Thoracic aorta (tissue), 2 donors: ENCODE data around the gene PRKAR2A. TPM values are rescaled to one million over a fixed set of nuclear protein-coding genes. Genes with fewer than 3 reads are reported as not detected.

ENCODE experiments used
- ATAC-seq: fragments of 150-250 bp; one replicate; pipeline ENCODE4 v1.8.0; 2017; ENCODE audit warnings: low read depth; ENCODE audit not compliant: insufficient number of reproducible peaks, low FRiP score
- DNase-seq: peaks from one replicate; pipeline ENCODE4 v3.0.0-alpha.2; 2020; ENCODE audit warnings: low spot score
- H3K27ac ChIP-seq, 2 donors: fragments of 200-600 bp; sonication (generic); 1 replicate in 1 of 2; 2 replicates in 1 of 2; pipeline ENCODE4 v1.5.1; 2016; ENCODE audit warnings: mild to moderate bottlenecking in 2 of 2, moderate library complexity in 2 of 2
- H3K27me3 ChIP-seq: fragments of 200-600 bp; sonication (generic); replicated peaks from 2 replicates; pipeline ENCODE4 v1.6.0; 2016; ENCODE audit warnings: mild to moderate bottlenecking; ENCODE audit not compliant: insufficient read depth
- H3K36me3 ChIP-seq: fragments of 200-600 bp; sonication (generic); one replicate; pipeline ENCODE4 v1.5.1; 2016
- H3K4me1 ChIP-seq, 2 donors: fragments of 200-600 bp; sonication (generic); 1 replicate in 1 of 2; 2 replicates in 1 of 2; pipeline versions ENCODE4 v1.5.1 to v1.6.0; 2016; ENCODE audit warnings: low read depth in 2 of 2, mild to moderate bottlenecking in 1 of 2; ENCODE audit not compliant: control insufficient read depth in 1 of 2
- H3K4me3 ChIP-seq: fragments of 200-600 bp; sonication (generic); 2 replicates; pipeline ENCODE4 v1.5.1; 2016; ENCODE audit warnings: mild to moderate bottlenecking
- H3K9me3 ChIP-seq: fragments of 200-600 bp; sonication (generic); 2 replicates; pipeline ENCODE4 v1.5.1; 2016
- total RNA-seq, 2 donors: library from RNA; depleted of rRNA; stranded (reverse); fragments of >200 nt; gene quantifications; one replicate each; pipeline versions ENCODE4 v1.1.0 to v1.2.3, GENCODE V29; 2016
- TF ChIP-seq, protein P1 (sequence below): fragments of 200-600 bp; sonication (generic); IDR thresholded peaks from one replicate; pipeline ENCODE4 v1.5.1; 2019; ENCODE audit warnings: antibody characterized with exemption

The PRKAR2A gene
- total RNA-seq, 2 donors from 2014 or later: 66.4 to 69.5 TPM

DNA sequence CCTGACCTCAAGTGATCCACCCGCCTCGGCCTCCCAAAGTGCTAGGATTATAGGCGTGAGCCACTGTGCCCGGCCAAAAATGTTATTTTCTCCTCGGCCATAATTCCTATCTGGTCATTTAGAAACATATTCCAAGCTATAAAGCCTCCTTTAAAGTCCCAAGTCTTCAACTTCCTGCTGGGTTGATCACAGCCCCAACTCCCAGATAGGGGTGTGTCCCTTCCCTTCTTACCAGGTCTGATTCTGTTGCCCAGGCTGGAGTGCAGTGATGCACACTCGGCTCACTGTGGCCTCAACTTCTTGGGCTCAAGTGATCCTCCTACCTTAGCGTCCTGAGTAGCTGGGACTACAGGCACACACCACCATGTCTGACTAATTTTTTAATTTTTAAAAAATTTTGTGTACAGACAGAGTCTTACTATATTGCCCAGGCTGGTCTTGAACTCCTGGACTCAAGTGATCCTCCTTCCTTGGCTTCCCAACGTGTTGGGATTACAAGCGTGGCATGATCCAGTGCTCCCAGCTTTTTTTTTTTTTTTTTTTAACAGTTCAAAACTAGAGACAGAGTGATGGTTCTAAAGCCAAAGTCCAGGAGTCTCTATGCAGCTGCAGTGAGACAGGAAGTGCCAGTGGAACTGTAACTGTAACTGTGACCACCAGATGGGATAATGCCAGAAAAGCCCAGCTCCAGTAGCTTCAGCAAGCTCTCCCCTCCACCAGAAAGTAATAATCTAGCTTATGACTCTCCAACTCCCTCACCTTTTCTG, 8.2 kb upstream of the PRKAR2A start:
- TF ChIP-seq, protein P1, sequence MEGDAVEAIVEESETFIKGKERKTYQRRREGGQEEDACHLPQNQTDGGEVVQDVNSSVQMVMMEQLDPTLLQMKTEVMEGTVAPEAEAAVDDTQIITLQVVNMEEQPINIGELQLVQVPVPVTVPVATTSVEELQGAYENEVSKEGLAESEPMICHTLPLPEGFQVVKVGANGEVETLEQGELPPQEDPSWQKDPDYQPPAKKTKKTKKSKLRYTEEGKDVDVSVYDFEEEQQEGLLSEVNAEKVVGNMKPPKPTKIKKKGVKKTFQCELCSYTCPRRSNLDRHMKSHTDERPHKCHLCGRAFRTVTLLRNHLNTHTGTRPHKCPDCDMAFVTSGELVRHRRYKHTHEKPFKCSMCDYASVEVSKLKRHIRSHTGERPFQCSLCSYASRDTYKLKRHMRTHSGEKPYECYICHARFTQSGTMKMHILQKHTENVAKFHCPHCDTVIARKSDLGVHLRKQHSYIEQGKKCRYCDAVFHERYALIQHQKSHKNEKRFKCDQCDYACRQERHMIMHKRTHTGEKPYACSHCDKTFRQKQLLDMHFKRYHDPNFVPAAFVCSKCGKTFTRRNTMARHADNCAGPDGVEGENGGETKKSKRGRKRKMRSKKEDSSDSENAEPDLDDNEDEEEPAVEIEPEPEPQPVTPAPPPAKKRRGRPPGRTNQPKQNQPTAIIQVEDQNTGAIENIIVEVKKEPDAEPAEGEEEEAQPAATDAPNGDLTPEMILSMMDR: no peak
- ATAC-seq (no peak), DNase-seq (no peak)
- H3K4me1 ChIP-seq: peaks cover 0 to 7% of the 10 kb centered on the region in 2 donors
- H3K9me3 ChIP-seq: no peaks in the 10 kb centered on the region
- no peak overlapping the region for H3K27ac ChIP-seq
- H3K36me3 ChIP-seq: peaks cover 18% of the 10 kb centered on the region
- H3K4me3 ChIP-seq: no peak overlapping the region
- H3K27me3 ChIP-seq: no peaks in the 10 kb centered on the region

DNA sequence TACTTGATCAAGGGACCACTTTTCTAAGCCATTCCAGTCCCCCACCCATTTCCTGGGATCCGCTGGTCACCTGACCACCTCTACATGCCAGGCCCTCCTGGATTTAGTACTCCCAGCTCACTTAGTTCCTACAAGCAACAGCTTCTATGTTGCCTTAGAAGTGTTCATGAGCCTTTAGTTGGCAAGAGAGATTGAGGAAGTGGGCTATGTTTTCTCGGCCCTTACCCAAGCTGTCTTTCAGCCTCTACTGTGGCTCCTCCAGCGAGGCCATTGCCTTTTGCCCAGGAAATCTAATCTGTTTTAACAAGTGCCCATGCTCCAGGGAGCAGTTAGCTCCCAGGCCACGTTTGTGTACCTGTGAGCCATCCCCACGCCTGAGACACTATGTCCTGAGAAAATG, 4.5 kb upstream of the PRKAR2A start:
- DNase-seq: no peak
- Histone ChIP-seq H3K36me3 (peaks cover 7% of the 10 kb centered on the region), H3K4me3 (no peak overlapping the region), H3K4me1 (peaks cover 0 to 19% of the 10 kb centered on the region in 2 donors), H3K27me3 (no peaks in the 10 kb centered on the region), H3K27ac (no peak overlapping the region), H3K9me3 (no peaks in the 10 kb centered on the region)
- ATAC-seq: no peak
- TF ChIP-seq, protein P1: no peak

DNA sequence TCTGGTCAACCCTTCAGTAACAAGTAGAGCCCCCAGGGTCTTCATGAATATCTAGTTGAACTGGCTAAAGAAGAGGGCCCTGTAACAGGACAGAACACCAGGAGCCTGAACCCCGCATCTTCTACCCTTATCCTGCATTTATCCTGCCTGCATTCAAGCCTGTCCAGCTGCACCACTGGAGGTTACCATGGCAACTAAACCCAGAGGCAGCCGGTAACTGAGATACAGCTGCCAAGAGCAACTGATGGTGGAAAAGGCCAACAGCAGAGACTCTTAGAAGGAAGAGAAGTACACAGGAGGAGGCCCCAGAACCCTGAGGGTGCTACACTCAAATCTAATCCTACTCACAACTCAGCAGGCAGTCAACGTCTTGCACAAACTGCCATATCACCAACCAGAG, 3.7 kb upstream of the PRKAR2A start:
- TF ChIP-seq, protein P1: no peak
- no peak overlapping the region for H3K27ac ChIP-seq
- no peak for DNase-seq
- H3K36me3 ChIP-seq: peaks cover 3% of the 10 kb centered on the region
- ATAC-seq: no peak
- H3K27me3 ChIP-seq: no peaks in the 10 kb centered on the region
- H3K9me3 ChIP-seq: no peaks in the 10 kb centered on the region
- peaks cover 3 to 22% of the 10 kb centered on the region in 2 donors for H3K4me1 ChIP-seq
- H3K4me3 ChIP-seq: no peak overlapping the region

DNA sequence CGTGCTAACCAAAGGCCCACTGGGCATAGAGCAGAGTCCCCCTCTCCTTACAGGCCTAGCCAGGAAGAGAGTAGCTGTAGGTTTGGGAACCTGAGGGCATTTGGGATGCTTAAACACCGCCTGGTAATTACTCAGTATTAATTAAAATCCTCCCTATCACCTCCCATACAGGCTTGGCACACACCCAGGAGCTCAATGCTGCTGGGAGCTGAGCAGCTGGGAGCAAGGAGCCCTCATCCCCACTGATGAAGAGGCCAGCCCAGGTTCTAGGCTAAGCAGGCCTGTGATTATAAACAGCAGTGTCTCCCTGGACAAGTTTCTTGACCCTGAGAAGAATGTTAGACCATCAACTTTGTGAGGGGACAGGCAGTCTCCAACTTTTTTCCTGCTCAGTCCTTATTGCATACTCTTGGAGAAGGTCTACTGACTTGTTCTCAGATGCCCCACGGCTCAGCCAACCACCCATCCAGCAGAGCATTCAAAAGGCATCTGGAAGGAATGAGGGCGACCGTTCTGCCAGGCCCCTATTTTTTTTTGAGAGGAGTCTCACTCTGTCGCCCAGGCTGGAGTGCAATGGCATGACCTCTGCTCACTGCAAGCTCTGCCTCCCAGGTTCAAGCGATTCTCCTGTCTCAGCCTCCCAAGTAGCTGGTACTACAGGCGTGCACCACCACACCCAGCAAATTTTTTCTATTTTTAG, 1.3 kb upstream of the PRKAR2A start:
- TF ChIP-seq, protein P1: no peak
- H3K4me3 ChIP-seq: no peak overlapping the region
- peaks cover 18 to 39% of the 10 kb centered on the region in 2 donors for H3K4me1 ChIP-seq
- peak overlapping the region; percentile 94 to 97 for H3K27ac ChIP-seq
- DNase-seq: no peak
- H3K9me3 ChIP-seq: no peaks in the 10 kb centered on the region
- no peaks in the 10 kb centered on the region for H3K27me3 ChIP-seq
- no peak for ATAC-seq
- H3K36me3 ChIP-seq: no peaks in the 10 kb centered on the region

DNA sequence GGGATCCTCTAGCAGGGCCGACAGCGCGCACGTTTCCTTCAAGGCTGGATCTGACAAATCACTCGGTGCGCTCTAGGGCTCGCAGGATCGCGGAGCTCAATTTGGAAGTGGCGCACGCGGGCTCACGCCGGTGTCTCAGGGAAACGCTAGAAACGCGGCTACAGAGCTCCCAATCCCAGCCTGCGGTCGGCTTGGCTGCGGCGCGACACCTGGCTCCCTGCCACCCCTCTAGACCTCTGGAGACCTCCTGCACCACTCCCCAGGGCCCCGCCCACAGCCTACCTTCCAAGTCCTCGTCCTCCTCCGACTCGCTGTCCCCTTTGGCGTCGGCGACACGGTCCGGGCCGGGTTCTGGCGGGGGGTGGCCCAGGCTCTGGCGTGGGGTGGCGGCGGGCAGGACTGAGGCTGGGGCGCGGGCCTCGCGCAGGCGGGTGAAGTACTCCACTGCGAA, 596 bp downstream of the PRKAR2A start:
- Histone ChIP-seq H3K27ac (peak overlapping the region; percentile 94 to 97), H3K27me3 (no peaks in the 10 kb centered on the region), H3K4me3 (peak overlapping the region; percentile 85), H3K9me3 (no peaks in the 10 kb centered on the region), H3K36me3 (no peaks in the 10 kb centered on the region), H3K4me1 (peaks cover 18 to 39% of the 10 kb centered on the region in 2 donors)
- peak; percentile 61 for ATAC-seq
- TF ChIP-seq, protein P1: no peak
- DNase-seq: peak; percentile 47
